NCI-H2196 (cell line): ENCODE measurements around the gene AP3B1.

Experiments used
- DNase-seq: peaks from one replicate; lab custom pipeline; 2025; ENCODE audit not compliant: unreplicated experiment; lab: John Stamatoyannopoulos, UW

Gene AP3B1

DNA sequence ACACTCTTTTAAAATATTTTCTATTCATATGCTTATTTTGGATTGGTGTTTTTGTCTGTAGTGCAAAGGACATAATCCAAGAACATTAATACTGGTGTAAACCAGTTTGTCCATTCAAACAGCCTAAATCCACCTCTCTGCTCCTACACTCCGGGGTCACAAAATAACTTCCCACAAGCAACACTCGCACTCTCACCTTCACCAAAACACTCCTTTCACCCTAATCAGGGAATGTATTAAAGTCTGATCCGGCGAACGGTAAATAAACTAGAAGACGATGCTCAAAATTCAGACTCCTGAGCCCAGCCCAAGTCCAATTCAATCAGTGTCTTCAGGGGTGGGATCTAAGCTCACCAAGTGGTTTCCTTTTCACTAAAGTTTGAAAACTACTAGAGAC lies 649 bp downstream of the AP3B1 start:
- no peak for DNase-seq

DNA sequence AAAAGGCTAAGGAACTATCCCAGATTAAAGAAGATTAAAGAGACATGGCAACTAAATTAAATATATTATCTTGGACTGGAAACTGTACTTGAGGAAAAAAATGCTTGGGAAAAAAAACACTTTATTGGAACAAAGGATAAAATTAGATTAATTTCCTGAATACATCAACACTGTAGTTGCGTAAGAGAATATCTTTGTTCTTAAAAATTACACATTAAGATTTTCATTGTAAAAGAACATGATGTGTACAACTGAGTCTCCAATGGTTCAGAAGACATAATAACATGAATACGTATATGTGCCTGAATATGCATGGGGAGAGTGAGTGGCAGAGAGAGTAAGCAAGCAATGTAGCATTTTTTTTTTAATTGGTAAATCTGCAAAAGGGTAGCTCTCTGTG lies 2.8 kb downstream of the AP3B1 start:
- DNase-seq = no peak

GRCh38 chr5:78289911-78290310 lies 4.6 kb downstream of the AP3B1 start:
- DNase-seq = no peak

GRCh38 chr5:78288246-78288645 lies 6.3 kb downstream of the AP3B1 start:
- no peak for DNase-seq

GRCh38 chr5:78287833-78288232 lies 6.7 kb downstream of the AP3B1 start:
- DNase-seq = no peak

GRCh38 chr5:78287169-78287568 lies 7.3 kb downstream of the AP3B1 start:
- DNase-seq = no peak

GRCh38 chr5:78286290-78286689 lies 8.2 kb downstream of the AP3B1 start:
- no peak for DNase-seq

DNA sequence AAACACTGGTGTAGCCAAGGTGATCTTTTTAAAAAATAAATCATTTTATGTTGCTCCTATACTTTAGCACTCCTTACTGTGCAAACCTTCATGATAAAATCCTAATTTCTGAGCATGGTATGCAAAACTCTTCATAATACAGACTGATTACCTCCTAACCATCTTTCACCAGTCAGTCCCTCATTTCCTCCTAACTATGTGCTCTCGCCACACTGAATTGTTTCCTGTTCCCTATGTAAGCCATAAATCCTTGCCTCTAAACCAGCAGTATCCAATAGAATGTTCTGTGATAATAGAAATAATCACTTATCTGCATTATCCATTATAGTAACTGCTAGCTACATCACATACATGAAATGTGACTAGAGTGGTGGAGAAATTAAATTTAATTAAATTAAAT lies 10.7 kb downstream of the AP3B1 start:
- no peak for DNase-seq

- DNase-seq = no peak
Observed at GRCh38 chr5:78283105-78283504, 11.4 kb downstream of the AP3B1 start.

- no peak for DNase-seq
Observed at GRCh38 chr5:78280261-78280660, 14.2 kb downstream of the AP3B1 start.

DNA sequence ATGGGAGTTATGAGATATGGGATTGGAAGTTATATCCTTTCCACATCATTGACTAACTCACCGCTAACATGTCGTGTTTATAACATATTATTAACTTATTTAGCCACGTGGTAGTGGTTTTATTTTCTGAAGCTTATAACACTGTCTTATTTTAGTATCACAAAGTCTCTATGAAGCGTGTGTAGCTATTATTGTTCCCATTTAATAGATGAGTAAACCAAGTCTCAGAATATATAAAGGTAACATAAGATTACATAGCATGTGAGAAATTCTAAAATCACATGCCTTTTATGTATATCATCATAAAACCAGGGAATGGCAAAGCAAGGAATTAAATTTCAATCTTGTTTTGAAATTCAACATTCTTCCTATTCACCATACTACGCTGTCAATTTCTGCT lies 15.3 kb downstream of the AP3B1 start:
- DNase-seq = no peak

- DNase-seq = no peak
Observed at GRCh38 chr5:78277715-78278114, 16.8 kb downstream of the AP3B1 start.

GRCh38 chr5:78275998-78276543 lies 18.4 kb downstream of the AP3B1 start:
- DNase-seq = no peak

GRCh38 chr5:78274540-78275197 lies 19.8 kb downstream of the AP3B1 start:
- no peak for DNase-seq

DNA sequence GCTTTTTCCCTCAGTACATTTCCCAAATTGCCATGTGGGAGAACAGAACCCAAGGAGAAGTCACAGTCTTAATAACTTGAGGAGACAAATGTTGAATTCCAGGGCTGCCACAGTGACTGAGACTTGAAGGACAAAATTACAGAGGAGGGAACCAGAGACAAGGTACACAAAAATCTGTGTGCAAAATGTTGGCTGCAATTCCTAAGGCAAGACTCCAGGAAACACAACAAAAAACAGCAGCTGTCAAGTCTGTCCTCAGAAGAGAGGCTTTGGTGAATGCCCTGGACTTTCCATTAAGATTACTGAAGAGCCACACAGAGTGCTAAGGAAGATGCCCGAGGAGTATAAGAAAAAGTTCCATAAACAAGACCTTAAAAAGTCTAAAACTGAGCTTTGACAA lies 21.1 kb downstream of the AP3B1 start:
- no peak for DNase-seq

GRCh38 chr5:78271766-78272165 lies 22.7 kb downstream of the AP3B1 start:
- DNase-seq = no peak

DNA sequence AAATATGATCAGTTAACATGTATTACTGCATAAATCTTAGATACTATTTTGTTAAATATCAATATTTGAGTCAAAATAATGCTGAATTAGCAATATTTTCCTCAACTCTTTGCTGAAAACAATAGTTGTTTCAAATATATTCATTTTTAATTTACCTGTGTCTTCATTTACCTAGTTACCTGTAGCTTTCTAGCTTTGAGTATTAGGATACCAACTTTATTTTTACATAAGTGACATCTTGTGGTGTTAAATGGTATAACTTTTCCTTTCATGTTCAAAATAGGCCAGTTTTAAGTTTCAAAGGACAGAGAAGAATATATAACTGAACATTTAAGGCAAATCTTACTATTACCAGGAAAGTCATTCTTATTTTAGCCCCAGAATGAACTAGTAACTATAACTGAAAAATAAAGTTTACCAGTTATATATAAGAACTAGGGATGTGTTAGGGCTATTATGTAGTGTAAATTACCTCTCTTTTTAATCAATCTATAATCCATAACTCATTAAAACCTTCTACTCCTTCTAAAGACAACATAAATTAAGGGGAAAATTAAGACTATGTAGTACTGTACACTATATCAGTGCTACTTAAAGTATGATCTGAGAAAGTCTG lies 25.3 kb downstream of the AP3B1 start:
- DNase-seq = no peak

DNA sequence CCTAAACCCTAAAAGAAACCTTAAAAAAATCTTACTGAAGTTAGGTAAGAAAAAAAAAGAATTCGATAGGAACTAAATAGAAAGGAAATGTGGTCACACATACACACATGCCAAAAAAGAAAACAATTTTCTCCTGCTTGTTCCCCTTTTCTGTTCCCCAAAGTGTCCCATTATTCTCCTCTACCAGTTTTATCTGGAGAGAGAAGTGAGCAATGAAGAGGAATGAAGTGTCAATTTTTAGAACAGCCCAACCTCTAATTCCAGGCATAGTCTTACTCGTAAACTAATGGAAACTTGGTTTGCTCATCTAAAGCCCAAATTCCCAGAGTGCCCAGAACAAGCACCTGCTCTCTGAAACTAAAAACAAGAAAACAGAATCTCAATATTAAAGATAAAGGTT lies 26.1 kb downstream of the AP3B1 start:
- no peak for DNase-seq

GRCh38 chr5:78265163-78265562 lies 29.3 kb downstream of the AP3B1 start:
- no peak for DNase-seq

- DNase-seq = no peak
Observed at GRCh38 chr5:78264600-78264999, 29.9 kb downstream of the AP3B1 start.

GRCh38 chr5:78260771-78261170 lies 33.7 kb downstream of the AP3B1 start:
- DNase-seq = no peak

DNA sequence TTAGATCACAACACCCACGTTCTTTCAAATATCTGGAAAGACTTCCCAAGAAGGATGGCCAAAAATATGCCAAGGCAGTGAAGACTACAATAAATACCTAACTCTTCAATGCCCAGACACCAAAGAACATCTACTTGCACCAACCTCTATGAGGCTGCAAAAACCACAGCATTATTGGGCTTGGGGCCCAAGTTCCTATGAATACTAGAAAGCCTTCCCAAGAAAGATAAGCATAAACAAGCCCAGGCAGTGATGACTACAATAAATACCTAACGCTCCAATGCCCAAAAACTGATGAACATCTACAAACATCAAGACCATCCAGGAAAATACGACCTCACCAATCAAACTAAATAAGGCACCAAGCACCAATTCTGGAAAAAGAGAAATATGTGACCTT lies 41.3 kb downstream of the AP3B1 start:
- DNase-seq = no peak

- no peak for DNase-seq
Observed at GRCh38 chr5:78252715-78253114, 41.8 kb downstream of the AP3B1 start.
